COLO829 (cell line): ENCODE measurements around the gene TEX53.

ENCODE experiments used
- DNase-seq: peaks from one replicate; pipeline ENCODE4 v3.0.0; 2012; ENCODE audit warnings: low spot score

Gene TEX53

GRCh38 chr9:114678795-114679194, 21.2 kb upstream of the TEX53 start:
- no peak for DNase-seq

DNA sequence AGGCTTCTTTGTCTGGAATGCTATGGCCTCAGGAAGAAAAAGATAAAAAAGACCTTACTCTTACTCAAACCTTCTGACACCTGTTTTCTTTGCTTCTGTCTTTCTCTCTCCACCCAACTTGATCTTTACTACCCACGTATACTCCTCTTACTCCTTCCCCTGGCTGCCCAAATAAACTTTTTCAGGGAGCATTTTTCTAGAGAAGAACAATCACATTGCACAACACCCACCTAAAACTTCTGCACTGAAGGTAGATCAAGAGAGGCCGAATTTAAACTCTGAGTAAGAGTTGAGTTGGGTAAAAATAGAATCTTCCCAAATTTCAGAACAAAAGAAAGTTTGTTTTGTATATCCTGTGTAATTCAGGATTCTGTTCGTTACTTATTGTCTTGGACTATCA, 20.5 kb upstream of the TEX53 start:
- no peak for DNase-seq

- DNase-seq = peak; percentile 97
These were observed 19.8 kb upstream of the TEX53 start for GRCh38 chr9:114677418-114677817.

DNA sequence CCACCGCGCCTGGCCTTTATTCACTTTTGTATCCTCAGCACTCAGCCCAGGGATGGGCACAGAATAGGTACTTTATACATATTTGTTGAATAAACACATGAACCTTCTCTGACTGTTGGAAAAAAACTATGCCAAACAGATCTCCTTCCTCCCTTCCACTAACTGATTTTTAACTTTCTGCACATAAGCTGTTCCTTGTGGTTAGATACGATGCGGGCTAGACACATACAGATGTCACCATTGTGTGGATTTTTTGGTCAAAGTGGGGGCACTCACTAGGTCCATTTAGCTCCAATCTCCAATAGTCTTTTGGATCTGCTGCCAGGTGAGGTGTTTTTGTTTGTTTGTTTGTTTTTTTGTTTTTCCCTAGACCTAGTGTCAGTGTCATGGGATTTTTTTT, 19.3 kb upstream of the TEX53 start:
- no peak for DNase-seq

GRCh38 chr9:114674798-114675540, 17.4 kb upstream of the TEX53 start:
- DNase-seq = no peak

- no peak for DNase-seq
These were observed 16.6 kb upstream of the TEX53 start for GRCh38 chr9:114674076-114674797.

DNA sequence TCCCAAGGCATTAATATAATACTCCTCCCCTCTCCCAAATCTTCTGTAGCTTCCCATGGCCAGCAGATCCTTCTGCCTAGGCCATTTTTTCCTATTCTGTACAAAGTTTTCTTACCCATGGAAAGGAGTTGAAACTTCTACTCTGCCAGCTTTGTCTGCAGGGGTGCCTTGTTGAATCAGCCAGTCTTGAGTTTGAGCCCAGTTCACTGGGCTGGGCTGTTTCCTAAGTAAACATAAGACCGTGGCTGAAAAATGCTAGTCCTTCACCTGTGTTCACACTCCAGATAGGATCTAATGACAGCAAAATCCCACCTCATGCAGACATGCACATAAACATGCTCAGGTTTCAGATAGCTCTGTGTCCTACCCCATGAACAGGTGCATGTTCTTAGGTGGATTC, 14.0 kb upstream of the TEX53 start:
- no peak for DNase-seq

DNA sequence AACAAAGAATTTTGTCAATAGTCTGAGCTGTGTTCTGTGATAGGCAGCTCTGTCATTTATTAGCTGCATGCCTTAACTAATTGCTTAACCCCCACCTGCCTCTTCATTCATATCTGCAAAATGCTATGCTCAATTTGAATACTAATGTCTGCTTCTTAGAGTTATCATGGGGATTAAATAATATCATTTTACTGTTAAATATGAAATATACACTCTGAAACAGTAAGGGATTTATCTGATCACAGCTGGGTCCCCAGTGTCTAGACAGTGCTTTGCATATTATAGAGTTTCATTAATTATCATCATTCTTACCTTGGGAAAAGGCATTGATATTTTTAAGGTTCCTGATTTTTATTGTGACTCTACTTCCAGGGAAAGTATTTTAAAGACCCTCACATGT, 12.4 kb upstream of the TEX53 start:
- no peak for DNase-seq

DNA sequence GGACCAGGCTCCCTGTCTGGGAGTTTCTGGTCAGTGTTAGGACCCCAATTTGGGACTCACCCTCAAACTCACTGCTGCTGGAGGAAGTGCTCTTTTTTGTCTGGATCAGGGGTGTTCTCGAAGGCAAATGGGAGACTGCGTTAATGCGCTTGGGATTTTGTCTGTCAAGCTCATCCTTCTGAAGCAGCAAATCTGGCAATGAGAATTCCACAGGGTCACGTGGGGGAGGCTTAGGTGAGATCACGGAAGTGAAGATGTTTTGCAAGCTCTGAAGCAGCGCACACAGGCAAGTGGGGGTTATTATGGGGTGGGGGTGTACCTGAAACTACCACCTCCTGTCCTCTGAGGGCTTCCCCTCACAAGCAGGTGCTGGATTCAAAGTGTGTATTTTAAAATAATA, 10.5 kb upstream of the TEX53 start:
- DNase-seq = no peak

DNA sequence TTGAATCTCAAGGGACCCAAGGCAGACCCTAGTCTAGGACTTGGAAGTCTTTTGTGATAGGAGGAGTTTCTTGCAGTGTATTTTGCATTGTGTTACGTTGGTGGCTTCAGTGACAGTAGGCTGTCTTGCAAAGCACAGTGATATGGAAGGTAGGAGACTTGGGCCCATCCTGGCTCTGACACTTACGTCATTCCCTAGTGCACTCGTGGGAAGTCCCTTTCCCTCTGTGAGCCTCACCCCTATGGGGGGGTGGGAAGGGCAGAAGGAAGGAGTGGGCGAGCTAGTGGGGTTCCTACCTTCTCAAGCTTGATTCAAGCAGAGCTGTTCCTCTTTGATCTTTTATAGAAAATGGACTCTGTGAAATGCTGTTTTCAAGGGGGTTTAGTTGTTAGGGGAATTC, 9.2 kb upstream of the TEX53 start:
- DNase-seq = no peak

DNA sequence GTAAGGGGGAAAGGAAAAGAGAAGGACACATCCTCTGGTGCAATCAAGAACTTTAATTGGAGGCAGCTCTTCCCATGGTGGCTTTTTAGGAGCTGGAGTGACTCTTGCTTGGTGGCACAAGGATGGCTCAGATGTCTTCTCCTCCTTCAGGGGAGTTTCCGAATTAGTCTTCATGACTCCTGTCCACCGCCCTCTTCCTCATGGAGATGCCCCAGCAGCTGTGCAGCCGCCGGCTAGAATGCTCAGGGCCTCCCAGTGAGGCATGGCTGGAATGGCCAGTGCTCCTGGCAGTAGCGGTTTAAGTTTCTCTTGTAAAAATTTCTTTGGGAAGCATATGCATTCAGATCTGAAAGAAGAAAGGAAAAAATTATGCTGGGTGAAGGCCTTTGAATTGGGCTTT, 8.8 kb upstream of the TEX53 start:
- no peak for DNase-seq

GRCh38 chr9:114664181-114664580, 6.6 kb upstream of the TEX53 start:
- DNase-seq = no peak

DNA sequence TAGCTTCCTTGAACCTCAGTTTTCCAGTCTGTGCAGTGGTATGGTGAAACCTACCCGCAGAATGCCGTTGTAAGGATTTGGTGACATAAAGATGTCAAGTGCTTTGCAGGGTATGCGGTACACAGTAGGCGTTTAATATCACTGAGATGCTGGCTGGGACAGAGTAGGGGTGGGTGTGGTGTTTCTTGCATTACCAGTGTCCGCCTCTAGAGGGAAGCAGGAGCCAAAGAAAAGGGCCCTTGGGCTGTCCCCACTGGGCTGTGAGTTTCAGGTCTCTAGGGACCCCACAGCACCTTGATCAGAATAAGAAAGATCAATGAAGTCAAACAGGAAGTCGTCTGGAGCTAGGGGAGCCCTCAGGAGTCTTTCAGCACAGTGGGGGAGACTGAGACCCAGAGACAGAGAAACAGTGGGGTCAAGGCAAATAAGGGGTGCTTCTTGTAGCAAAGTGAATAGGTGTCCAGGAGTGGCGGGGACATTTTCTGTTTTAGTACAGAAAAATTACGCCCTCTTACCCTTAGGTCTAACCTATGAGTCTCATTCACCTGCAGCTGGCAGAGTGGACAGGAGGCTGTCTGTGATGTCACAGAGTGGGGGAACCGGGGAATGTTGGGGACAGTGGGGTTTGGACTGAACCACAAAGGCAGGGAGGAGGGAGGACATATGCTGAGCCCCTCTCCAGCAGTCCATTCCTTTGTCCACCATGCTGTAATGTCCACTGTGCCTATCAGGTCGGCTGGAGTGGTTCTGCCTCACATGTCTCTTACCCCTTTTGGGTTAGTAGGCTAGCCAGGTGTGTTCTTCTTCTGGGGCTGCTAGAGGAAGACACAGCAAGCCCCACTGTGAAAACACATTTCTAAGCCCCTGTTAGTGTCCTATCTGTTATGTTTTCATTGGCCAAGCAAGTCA, 4.7 kb upstream of the TEX53 start:
- DNase-seq = peak; percentile 87

- DNase-seq = no peak
These were observed 1.3 kb downstream of the TEX53 start for GRCh38 chr9:114656301-114656700.

DNA sequence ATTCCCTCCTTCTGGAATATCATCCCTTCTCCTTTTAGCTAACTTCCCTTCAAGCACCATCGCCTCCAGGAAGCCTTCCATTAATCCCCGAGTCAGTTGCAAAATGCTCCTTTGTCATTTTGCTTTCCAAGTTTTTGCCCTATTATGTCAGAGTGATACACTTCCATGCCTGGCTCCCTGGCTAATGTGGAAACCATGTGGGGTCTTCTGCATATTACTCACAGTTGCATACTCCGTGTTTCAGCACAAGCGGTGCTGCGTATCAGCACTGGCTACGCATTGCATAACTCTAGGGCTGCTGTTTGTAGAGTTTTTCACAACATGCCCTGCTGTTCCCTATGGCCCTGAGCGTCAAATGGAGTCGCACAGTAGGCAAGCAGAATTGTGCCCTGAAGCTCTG, 1.9 kb downstream of the TEX53 start:
- DNase-seq = no peak

DNA sequence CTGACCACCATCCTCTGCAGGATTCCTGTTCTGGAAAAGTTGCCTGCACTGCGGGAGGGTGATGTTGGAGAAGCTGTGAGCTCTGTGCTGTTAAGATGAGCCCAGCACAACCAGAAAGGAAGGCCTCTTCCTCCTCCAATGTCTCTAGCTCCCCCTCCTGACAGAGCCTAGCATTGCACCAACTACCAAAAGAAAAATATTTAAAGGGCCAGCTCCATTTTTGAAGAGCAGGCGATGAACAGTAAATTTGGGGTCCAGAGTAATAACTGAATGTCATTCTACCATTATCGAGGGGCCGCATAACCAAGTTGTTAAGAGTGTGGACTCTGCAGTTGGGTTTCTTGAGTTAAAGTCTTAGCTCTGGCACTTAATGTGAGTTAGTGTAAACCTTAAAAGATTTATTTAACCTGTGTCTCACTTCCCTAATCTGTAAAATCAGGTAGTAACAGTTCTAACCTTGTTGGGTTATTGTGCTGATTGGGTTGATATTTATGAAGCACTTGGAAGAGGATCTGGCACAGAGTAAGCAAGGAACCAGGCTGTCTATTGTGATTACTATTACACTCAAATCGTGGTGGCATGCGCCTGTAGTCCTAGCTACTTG, 3.9 kb downstream of the TEX53 start:
- peak; percentile 86 for DNase-seq

- no peak for DNase-seq
These were observed 4.6 kb downstream of the TEX53 start for GRCh38 chr9:114652776-114653555.

DNA sequence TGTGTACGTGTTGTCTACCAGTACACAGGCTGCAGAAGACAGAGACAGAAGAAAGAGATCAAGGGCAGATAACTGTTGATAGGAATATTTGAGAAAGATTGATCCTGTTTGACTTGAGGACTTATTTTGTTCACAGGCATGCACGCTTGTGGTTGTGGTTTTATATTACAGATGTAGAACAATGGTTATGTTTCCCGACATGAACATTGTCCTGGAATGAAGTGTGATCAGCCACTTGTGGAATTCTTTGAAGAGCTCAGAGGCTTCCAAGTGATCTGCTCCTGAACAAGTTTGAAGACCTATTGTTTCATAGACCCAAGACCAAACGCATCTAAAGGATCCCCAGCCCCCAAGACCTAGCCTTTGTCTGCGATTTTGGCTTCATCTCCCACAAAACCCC, 13.7 kb downstream of the TEX53 start:
- DNase-seq = no peak

DNA sequence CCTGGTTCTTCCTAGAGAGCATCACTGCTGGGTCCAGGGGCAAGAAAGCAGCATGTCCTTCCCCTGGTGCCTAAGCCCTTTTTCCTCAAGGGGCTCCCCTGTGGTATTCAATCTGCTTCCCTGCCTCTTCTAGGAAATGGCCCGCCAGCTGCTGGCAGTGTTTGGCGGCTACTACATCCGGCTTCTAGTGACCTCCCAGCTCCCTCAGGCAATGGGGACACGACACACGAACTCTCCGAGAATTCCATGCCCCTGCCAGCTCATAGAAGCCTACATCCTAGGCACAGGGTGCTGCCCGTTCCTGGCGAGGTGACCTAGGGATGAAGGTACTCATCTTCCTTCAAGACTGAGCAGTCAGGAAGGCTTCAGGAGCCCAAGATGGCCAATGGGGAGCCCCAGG, 14.6 kb downstream of the TEX53 start:
- no peak for DNase-seq

DNA sequence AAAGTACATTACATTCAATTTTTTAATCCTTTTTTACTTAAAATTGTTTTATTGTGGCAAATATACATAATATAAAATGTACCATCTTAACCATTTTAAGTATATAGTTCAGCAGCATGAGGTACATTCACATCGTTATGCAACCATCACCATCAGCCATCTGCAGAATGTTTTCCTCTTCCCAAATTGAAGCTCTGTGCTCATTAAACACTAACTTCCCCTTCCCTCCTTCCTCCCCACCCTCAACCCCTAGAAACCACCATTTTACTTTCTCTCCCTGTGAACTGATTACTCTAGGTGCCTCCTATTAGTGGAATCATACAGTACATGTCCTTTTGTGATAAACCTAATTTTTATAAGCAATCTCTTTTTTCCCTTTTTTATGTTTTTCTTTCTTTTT, 15.6 kb downstream of the TEX53 start:
- no peak for DNase-seq

DNA sequence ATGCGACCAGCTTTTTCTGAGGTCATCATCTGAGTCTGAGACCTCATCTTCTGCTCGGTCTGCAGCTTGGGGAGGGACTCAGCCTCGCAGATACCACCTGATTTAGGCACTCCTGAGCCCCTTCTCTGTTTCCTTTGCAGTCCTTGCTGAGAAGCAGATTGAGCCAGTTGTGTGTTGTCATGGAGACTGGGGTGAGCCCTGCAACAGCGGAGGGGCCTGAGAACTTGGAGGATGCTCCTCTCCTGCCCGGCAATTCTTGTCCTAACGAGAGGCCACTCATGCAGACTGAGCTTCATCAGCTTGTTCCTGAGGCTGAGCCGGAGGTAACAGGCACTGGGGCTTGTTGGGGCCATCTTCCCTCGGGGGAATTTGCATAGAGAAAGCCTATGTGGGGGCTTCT, 19.2 kb downstream of the TEX53 start:
- DNase-seq = no peak

DNA sequence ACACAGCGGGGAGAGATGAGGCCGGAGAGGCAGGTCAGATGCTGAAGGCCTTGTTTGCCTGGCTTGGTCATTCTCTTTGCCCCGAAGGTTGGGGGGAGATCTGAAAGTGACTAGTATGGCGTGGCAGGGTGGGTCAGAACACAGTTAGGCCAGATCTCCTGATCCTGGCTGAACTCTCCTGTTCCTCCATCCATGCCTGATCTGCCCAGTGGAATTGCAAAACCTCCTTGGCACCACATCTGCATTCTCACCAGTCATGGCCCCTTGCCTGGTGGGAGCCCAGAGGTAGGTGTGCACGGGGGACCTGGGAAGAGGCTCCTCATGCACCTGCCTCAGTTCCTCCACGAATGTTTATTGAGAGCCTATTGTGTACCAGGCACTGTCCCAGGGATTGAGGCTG, 23.2 kb downstream of the TEX53 start:
- no peak for DNase-seq
